ENCODE measurements around the gene HSPB2. TPM values are rescaled to one million over a fixed set of nuclear protein-coding genes. Genes with fewer than 3 reads are reported as not detected.

Gene HSPB2
- total and polyA plus RNA-seq, 2 donors (not counting 1 experiment from before 2014, with no cell fraction given) = not detected

- DNase-seq = no peak
- CTCF ChIA-PET = no interaction called here
- ATAC-seq (ENCODE audit: low read depth) = no peak
- Histone ChIP-seq H3K27ac (ENCODE audit: low read length in 2 of 2) (no peak overlapping the region), H3K79me2 (ENCODE audit: control insufficient read depth, insufficient read depth, low read length) (no peaks in the 10 kb centered on the region), H3K36me3 (replicated peaks in 1 of 2; ENCODE audit: control extremely low read depth in 1 of 2, control insufficient read depth in 1 of 2, extremely low read depth in 1 of 2, insufficient read depth in 2 of 2, low read length in 1 of 2) (no peaks in the 10 kb centered on the region), H3K9me3 (ENCODE audit: control extremely low read depth in 1 of 3, control insufficient read depth in 2 of 3, insufficient read depth in 1 of 3, low read length in 2 of 3) (no peaks in the 10 kb centered on the region), H3K4me2 (replicated peaks; ENCODE audit: low read depth, low read length, poor library complexity, severe bottlenecking) (no peak overlapping the region), H3K4me3 (ENCODE audit: control extremely low read depth in 1 of 5, extremely low read depth in 1 of 5, insufficient read depth in 1 of 5, low read depth in 2 of 5, low read length in 4 of 5) (no peak overlapping the region), H4K20me1 (ENCODE audit: control insufficient read depth, insufficient read depth, low read length, poor library complexity, severe bottlenecking) (no peaks in the 10 kb centered on the region), H2AFZ (ENCODE audit: insufficient read depth, low read depth, low read length, poor library complexity, severe bottlenecking) (no peak overlapping the region), H3K9ac (ENCODE audit: low read length) (no peak overlapping the region), H3K4me1 (ENCODE audit: control insufficient read depth in 2 of 2, insufficient read depth in 2 of 2, low read length in 2 of 2) (no peaks in the 10 kb centered on the region), H3K27me3 (replicated peaks in 1 of 4; ENCODE audit: control extremely low read depth in 1 of 4, control insufficient read depth in 3 of 4, insufficient read depth in 4 of 4, low read length in 3 of 4) (peaks cover 0 to 36% (median 17%) of the 10 kb centered on the region in 4 experiments)
- H3K9me3 Mint-ChIP-seq (ENCODE audit: insufficient read depth) = no peaks in the 10 kb centered on the region
- intact Hi-C loops (cut with micrococcal nuclease) = no loop called here
- H3K4me1 Mint-ChIP-seq = no peaks in the 10 kb centered on the region
- WGBS (ENCODE audit: insufficient coverage) = 29% methylated on average over 1 of the region's 1 CpG
- H3K27me3 Mint-ChIP-seq = peaks cover 52% of the 10 kb centered on the region
- POLR2A ChIA-PET = no interaction called here
- H3K27ac Mint-ChIP-seq = no peak overlapping the region
- H3K4me3 Mint-ChIP-seq = no peak overlapping the region
- TF ChIP-seq CTCF (IDR thresholded peaks at IDR 0.05) (no peak), EZH2 (IDR thresholded peaks at IDR 0.05; ENCODE audit: borderline replicate concordance, insufficient read depth, low read depth, low read length, poor library complexity, severe bottlenecking) (no peak)
Measured at GRCh38 chr11:111916768-111917167, 4.2 kb downstream of the HSPB2 start.

- no peak overlapping the region for H3K27ac ChIP-seq (ENCODE audit: low read length in 2 of 2)
- no peaks in the 10 kb centered on the region for H3K4me1 Mint-ChIP-seq
- H3K36me3 ChIP-seq (replicated peaks in 1 of 2; ENCODE audit: control extremely low read depth in 1 of 2, control insufficient read depth in 1 of 2, extremely low read depth in 1 of 2, insufficient read depth in 2 of 2, low read length in 1 of 2) = no peaks in the 10 kb centered on the region
- no peak overlapping the region for H3K4me3 Mint-ChIP-seq
- H3K4me3 ChIP-seq (ENCODE audit: control extremely low read depth in 1 of 5, extremely low read depth in 1 of 5, insufficient read depth in 1 of 5, low read depth in 2 of 5, low read length in 4 of 5) = no peak overlapping the region
- no peak for ATAC-seq (ENCODE audit: low read depth)
- H3K9me3 ChIP-seq (ENCODE audit: control extremely low read depth in 1 of 3, control insufficient read depth in 2 of 3, insufficient read depth in 1 of 3, low read length in 2 of 3) = no peaks in the 10 kb centered on the region
- ChIA-PET CTCF (no interaction called here), POLR2A (no interaction called here)
- intact Hi-C loops (cut with micrococcal nuclease) = no loop called here
- H3K27me3 Mint-ChIP-seq = peaks cover 50% of the 10 kb centered on the region
- no peak overlapping the region for H3K9ac ChIP-seq (ENCODE audit: low read length)
- H3K79me2 ChIP-seq (ENCODE audit: control insufficient read depth, insufficient read depth, low read length) = no peaks in the 10 kb centered on the region
- WGBS (ENCODE audit: insufficient coverage) = 75% methylated on average over 1 of the region's 2 CpGs
- TF ChIP-seq EZH2 (IDR thresholded peaks at IDR 0.05; ENCODE audit: borderline replicate concordance, insufficient read depth, low read depth, low read length, poor library complexity, severe bottlenecking) (no peak), CTCF (IDR thresholded peaks at IDR 0.05) (no peak)
- no peak overlapping the region for H3K4me2 ChIP-seq (replicated peaks; ENCODE audit: low read depth, low read length, poor library complexity, severe bottlenecking)
- H3K9me3 Mint-ChIP-seq (ENCODE audit: insufficient read depth) = no peaks in the 10 kb centered on the region
- no peak overlapping the region for H2AFZ ChIP-seq (ENCODE audit: insufficient read depth, low read depth, low read length, poor library complexity, severe bottlenecking)
- no peak for DNase-seq
- no peaks in the 10 kb centered on the region for H4K20me1 ChIP-seq (ENCODE audit: control insufficient read depth, insufficient read depth, low read length, poor library complexity, severe bottlenecking)
- no peaks in the 10 kb centered on the region for H3K4me1 ChIP-seq (ENCODE audit: control insufficient read depth in 2 of 2, insufficient read depth in 2 of 2, low read length in 2 of 2)
- H3K27me3 ChIP-seq (replicated peaks in 1 of 4; ENCODE audit: control extremely low read depth in 1 of 4, control insufficient read depth in 3 of 4, insufficient read depth in 4 of 4, low read length in 3 of 4) = peaks cover 0 to 31% (median 13%) of the 10 kb centered on the region in 4 experiments
- no peak overlapping the region for H3K27ac Mint-ChIP-seq
Measured at GRCh38 chr11:111917312-111917711, 4.8 kb downstream of the HSPB2 start.
